Measurements from ENCODE around the gene ZBED4.

Gene ZBED4

DNA sequence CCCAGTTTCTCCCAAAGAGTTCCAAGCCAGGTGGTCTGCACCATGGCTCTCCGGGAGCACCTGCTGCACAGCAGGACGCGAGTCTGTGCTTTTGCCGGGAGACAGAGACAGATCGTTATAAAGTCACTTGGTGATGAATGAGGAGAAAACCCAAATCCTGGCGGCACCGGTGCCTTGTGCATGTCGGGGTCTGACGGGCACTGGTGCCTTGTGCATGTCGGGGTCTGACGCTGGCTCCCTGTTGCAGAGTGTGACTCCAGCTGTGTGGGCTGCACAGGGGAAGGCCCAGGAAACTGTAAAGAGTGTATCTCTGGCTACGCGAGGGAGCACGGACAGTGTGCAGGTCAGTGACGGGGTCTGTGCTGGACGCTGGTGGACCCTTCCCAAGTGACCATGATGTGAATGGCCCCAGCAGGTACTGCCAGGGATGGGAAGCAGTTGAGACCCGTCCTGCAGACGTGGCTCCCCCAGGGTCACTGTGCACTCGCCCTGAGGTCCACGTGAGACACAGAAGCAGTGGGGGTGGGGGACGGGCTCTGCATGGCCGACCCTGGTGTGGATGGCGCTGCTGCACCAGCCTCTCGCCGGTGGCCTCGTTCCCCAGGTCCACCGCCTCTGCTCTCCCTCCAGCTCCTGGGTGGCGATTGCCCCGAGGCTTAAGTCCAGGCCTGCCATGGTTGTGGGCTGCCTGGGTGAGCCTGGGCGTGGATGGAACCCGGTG is 70.6 kb downstream of the ZBED4 start:
- DNase-seq (ENCODE audit: low read depth) = no peak
- no peak overlapping the region for H3K4me3 ChIP-seq (ENCODE audit: low read length)
- TF ChIP-seq, protein P1, sequence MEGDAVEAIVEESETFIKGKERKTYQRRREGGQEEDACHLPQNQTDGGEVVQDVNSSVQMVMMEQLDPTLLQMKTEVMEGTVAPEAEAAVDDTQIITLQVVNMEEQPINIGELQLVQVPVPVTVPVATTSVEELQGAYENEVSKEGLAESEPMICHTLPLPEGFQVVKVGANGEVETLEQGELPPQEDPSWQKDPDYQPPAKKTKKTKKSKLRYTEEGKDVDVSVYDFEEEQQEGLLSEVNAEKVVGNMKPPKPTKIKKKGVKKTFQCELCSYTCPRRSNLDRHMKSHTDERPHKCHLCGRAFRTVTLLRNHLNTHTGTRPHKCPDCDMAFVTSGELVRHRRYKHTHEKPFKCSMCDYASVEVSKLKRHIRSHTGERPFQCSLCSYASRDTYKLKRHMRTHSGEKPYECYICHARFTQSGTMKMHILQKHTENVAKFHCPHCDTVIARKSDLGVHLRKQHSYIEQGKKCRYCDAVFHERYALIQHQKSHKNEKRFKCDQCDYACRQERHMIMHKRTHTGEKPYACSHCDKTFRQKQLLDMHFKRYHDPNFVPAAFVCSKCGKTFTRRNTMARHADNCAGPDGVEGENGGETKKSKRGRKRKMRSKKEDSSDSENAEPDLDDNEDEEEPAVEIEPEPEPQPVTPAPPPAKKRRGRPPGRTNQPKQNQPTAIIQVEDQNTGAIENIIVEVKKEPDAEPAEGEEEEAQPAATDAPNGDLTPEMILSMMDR (conservative IDR thresholded peaks at IDR 0.05; ENCODE audit: low read length) = no peak

DNA sequence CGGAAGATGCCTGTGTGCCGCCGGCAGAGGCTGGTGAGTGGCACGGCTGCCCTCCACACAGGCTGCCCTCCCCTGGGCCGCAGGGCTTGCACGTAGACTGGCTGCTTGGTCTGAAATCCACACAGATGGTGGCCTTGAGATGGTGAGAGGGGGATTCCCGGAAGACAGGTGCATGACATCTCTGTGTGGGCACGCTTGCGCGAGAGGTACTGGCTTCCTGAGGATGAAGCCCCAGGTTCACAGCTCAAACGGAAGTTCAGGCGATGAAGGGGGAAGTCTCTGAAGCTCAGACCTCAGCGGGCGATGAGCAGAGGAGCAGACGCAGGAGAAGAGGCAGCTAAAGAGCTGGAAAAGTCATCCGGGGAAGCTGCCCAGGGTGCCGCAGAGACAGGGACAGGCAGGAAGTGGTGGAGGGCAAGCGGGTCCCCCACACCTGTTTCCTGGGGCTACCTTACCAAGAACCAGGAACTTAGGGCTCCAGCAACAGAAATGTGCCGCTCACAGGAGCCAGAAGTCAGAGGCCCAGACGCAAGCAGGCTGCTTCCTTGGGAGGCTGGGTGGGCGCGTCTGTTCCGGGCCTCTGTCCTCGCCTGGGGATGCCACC is 72.0 kb downstream of the ZBED4 start:
- TF ChIP-seq, protein P1 (conservative IDR thresholded peaks at IDR 0.05; ENCODE audit: low read length) = no peak
- no peak overlapping the region for H3K4me3 ChIP-seq (ENCODE audit: low read length)
- no peak for DNase-seq (ENCODE audit: low read depth)

DNA sequence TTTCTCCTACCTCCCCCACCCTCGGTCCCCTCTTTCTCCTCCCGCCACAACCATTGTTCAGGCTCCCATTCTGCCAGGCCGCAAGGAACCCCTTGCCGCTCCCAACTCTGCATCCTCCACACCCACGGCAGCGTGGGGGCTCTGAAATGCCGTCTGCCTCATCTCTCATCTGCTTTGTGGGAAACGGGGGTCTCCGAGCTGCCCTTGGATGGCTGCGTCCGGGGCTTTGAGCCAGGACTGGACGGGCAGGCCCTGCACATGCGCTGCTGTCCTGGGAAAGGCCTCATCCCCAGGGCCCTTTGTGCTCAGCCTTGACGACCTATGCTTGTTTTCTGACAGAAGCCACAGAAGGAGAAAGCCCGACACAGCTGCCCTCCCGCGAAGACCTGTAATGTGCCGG is 73.3 kb downstream of the ZBED4 start:
- no peak overlapping the region for H3K4me3 ChIP-seq (ENCODE audit: low read length)
- TF ChIP-seq, protein P1 (conservative IDR thresholded peaks at IDR 0.05; ENCODE audit: low read length) = no peak
- DNase-seq (ENCODE audit: low read depth) = no peak

DNA sequence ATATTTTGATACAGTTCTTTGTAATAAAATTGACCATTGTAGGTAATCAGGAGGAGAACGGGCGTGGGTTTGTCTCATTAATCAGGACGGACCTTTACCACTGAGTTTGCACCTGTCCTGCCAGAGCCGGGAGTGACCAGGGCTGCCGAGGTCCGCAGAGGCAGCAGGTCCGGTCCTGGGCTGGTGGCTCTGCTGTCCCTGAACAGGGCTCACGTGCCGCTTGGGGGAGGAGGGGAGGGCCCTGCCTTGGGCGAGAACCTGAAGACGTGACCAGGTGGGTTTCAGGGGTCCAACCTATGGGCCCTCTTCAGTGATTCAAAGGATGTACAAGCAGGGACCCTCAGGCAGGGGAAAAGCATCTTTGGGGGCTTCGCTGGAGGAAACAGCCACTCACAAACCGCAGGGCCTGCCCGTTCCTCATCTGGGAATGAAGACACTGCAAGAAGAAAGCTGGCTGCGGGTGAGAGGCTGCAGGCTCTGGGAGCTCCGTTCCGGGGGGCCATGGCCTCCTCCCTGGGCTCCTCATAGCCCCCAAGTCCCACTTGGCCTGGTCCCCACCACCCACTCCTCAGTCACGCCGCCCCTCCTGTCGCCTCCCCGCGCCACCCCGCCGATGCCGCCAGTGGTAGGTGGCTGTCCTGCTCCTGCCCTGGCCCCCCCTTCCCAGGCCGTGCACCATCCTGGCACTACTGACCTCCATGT is 74.0 kb downstream of the ZBED4 start:
- DNase-seq (ENCODE audit: low read depth) = no peak
- H3K4me3 ChIP-seq (ENCODE audit: low read length) = no peak overlapping the region
- TF ChIP-seq, protein P1 (conservative IDR thresholded peaks at IDR 0.05; ENCODE audit: low read length) = no peak

DNA sequence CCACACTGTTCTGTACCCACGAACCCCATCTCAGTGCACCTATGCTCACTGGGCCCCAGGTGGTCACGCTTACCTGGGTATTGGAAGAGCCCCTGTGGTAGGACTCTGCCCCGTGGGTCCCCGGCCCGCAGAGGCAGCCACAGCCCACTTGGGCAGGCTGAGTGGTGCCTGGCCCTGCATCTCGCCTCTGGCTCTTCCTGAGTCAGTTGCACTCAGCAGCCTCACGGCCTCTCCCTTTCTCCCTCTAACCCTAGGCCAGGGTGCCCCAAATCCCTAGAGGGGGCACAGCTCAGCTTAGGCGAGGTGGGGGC is 74.5 kb downstream of the ZBED4 start:
- no peak overlapping the region for H3K4me3 ChIP-seq (ENCODE audit: low read length)
- no peak for DNase-seq (ENCODE audit: low read depth)
- TF ChIP-seq, protein P1 (conservative IDR thresholded peaks at IDR 0.05; ENCODE audit: low read length) = no peak

DNA sequence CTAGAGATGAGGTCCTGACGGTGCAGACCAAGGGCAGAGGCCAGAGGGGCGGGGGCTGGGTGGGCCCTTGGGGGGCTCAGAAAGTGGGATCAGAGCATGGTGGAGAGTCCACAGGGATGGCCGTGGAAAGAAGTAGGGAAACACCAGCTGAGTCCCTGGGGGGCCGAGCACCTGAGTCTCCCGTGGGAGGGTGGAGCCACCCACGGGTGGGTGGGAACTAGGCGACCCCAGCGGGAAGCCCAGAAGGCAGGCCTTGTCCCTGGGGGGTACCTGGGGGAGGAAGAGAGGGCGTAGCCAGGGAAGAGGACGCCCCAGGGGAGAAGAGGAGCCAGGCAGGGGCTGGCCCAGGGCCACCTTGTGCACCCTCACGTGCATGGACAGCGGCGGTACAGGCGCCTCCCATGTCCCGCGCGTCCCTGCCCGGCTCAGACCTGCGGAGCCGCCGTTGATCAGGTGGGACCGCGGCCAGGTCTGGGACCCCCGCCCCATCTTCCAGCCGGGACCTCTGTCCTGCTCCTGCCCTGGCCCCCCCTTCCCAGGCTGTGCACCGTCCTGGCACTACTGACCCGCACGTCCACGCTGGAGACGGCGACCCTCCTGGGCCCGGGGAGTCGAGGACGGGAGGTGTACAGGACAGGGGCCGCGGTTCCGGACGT is 75.0 kb downstream of the ZBED4 start:
- H3K4me3 ChIP-seq (ENCODE audit: low read length) = no peak overlapping the region
- DNase-seq (ENCODE audit: low read depth) = no peak
- TF ChIP-seq, protein P1 (conservative IDR thresholded peaks at IDR 0.05; ENCODE audit: low read length) = no peak
